HepG2 (cell line): ENCODE measurements around the gene PIP5KL1. TPM values are rescaled to one million over a fixed set of nuclear protein-coding genes. Genes with fewer than 3 reads are reported as not detected.

ENCODE experiments used
- DZIP1 ChIP-seq: sonication (generic); formaldehyde crosslinking; IDR thresholded peaks from 2 replicates; pipeline ENCODE4 v1.5.0; 2020; ENCODE audit warnings: mild to moderate bottlenecking, missing genetic modification reagents
- KLF13 ChIP-seq: sonication (generic); formaldehyde crosslinking; IDR thresholded peaks from 2 replicates; pipeline ENCODE4 v1.4.0; 2020; ENCODE audit warnings: mild to moderate bottlenecking, missing genetic modification reagents
- RBAK ChIP-seq: sonication (generic); formaldehyde crosslinking; IDR thresholded peaks from 2 replicates; pipeline ENCODE4 v1.5.1; 2020; ENCODE audit warnings: mild to moderate bottlenecking, missing genetic modification reagents
- SP4 ChIP-seq: sonication (generic); formaldehyde crosslinking; IDR thresholded peaks from 2 replicates; pipeline ENCODE4 v1.8.1; 2023; ENCODE audit warnings: mild to moderate bottlenecking, missing genetic modification reagents
- ZBTB4 ChIP-seq: sonication (generic); formaldehyde crosslinking; IDR thresholded peaks from 2 replicates; pipeline ENCODE4 v1.4.0; 2020; ENCODE audit warnings: missing genetic modification reagents, mild to moderate bottlenecking, borderline replicate concordance
- ZNF318 ChIP-seq: sonication (generic); formaldehyde crosslinking; IDR thresholded peaks from 2 replicates; pipeline ENCODE4 v1.4.0; 2020; ENCODE audit warnings: mild to moderate bottlenecking, missing genetic modification reagents
- ZNF616 ChIP-seq: sonication (generic); formaldehyde crosslinking; IDR thresholded peaks from 2 replicates; pipeline ENCODE4 v1.5.0; 2020; ENCODE audit warnings: low read depth, mild to moderate bottlenecking, missing genetic modification reagents
- ZNF740 ChIP-seq: sonication (generic); formaldehyde crosslinking; IDR thresholded peaks from 2 replicates; pipeline ENCODE4 v1.4.0; 2020; ENCODE audit warnings: missing genetic modification reagents
- polyA plus RNA-seq, 8 experiments: library from polyadenylated mRNA; depleted of rRNA in 3 of 8; stranded (reverse) in 7 of 8; unstranded in 1 of 8; fragments of >200 nt; fragmentation: Illumina TruSeq in 4 of 8; extraction: Trizol in 4 of 8; gene quantifications; 2 replicates each; pipeline versions ENCODE4 v1.2.1 to v1.2.3, GENCODE V29; 2011 to 2016; ENCODE audit warnings: low read depth in 4 of 8, missing spikeins in 1 of 8, mixed read lengths in 1 of 8; ENCODE audit not compliant: insufficient read depth in 1 of 8
- total RNA-seq, 5 experiments: library from RNA; depleted of rRNA; stranded (reverse); fragments of >200 nt; fragmentation: Illumina TruSeq; extraction: Trizol; gene quantifications; 2 replicates each; pipeline ENCODE4 v1.2.3, GENCODE V29; 2016; ENCODE audit warnings: low read depth in 1 of 5

Gene PIP5KL1
- total and polyA plus RNA-seq, 2 of the 13 experiments (the other 11 are each of a cell fraction or from before 2014, with no cell fraction given), result 0.20 to 0.49 TPM

GRCh38 chr9:127930231-127931091, at the start of gene PIP5KL1 (continued):
- TF ChIP-seq ZNF740 (CRISPR knock-in tag) (no peak), KLF13 (CRISPR knock-in tag) (no peak), DZIP1 (CRISPR knock-in tag) (no peak), RBAK (CRISPR knock-in tag) (no peak), SP4 (peak; percentile 79), ZNF616 (no peak), ZBTB4 (no peak), ZNF318 (no peak)
